Ovary (tissue), 3 donors: ENCODE results near the gene IL1R2.

Experiments
- EP300 ChIP-seq: sonication (generic); formaldehyde crosslinking; IDR thresholded peaks from one replicate; pipeline ENCODE4 v1.6.1; 2017; ENCODE audit warnings: antibody characterized with exemption
- POLR2A ChIP-seq: fragments of 450-650 bp; IDR thresholded peaks from one replicate; pipeline ENCODE4 v1.6.1; 2017; ENCODE audit warnings: antibody characterized with exemption, mild to moderate bottlenecking, moderate library complexity
- TF ChIP-seq, protein P1 (sequence below), 3 donors: fragments of 450-650 bp in 2 of 3; fragments of 200-600 bp in 1 of 3; IDR thresholded peaks; one replicate each; pipeline versions ENCODE4 v1.5.1 to v1.8.0; 2016 to 2022; ENCODE audit warnings: antibody characterized with exemption in 3 of 3, mild to moderate bottlenecking in 1 of 3
- donor health status: DM: no; HTN: no; CAD: no.

GRCh38 chr2:101995019-101995418, 3.3 kb downstream of the IL1R2 start:
- TF ChIP-seq, protein P1, sequence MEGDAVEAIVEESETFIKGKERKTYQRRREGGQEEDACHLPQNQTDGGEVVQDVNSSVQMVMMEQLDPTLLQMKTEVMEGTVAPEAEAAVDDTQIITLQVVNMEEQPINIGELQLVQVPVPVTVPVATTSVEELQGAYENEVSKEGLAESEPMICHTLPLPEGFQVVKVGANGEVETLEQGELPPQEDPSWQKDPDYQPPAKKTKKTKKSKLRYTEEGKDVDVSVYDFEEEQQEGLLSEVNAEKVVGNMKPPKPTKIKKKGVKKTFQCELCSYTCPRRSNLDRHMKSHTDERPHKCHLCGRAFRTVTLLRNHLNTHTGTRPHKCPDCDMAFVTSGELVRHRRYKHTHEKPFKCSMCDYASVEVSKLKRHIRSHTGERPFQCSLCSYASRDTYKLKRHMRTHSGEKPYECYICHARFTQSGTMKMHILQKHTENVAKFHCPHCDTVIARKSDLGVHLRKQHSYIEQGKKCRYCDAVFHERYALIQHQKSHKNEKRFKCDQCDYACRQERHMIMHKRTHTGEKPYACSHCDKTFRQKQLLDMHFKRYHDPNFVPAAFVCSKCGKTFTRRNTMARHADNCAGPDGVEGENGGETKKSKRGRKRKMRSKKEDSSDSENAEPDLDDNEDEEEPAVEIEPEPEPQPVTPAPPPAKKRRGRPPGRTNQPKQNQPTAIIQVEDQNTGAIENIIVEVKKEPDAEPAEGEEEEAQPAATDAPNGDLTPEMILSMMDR (IDR thresholded peaks at IDR 0.05), result no peak
- TF ChIP-seq POLR2A (no peak), EP300 (no peak)
